ENCODE data around the gene NEK4. TPM values are rescaled to one million over a fixed set of nuclear protein-coding genes. Genes with fewer than 3 reads are reported as not detected.

Gene NEK4
- 55.1 TPM for total RNA-seq

GRCh38 chr3:52770496-52771333, at the start of gene NEK4:
Gene NEK4 (minus strand): TSS chr3:52770940. CDS start chr3:52770746, 194 bp downstream.

GRCh38 chr3:52794612-52795099, 23.9 kb upstream of the NEK4 start, which contains the start of gene ITIH3:
Gene ITIH3 (plus strand): TSS chr3:52794796. CDS start chr3:52794804, 8 bp downstream.

GRCh38 chr3:52777127-52777958, 6.6 kb upstream of the NEK4 start, which contains the start of gene ITIH1:
Gene ITIH1 (plus strand): TSS chr3:52777599. CDS start chr3:52777616, 17 bp downstream.

GRCh38 chr3:52705688-52706686, 64.8 kb downstream of the NEK4 start, which contains the start of the genes GLT8D1 and SPCS1:
Gene GLT8D1 (minus strand): TSS chr3:52705791. CDS start chr3:52700460, 5,331 bp downstream.
Gene SPCS1 (plus strand): TSS chr3:52706106. CDS start chr3:52706247, 141 bp downstream.

GRCh38 chr3:52685709-52686691, 84.7 kb downstream of the NEK4 start, which contains the start of the genes GNL3 and PBRM1:
Gene GNL3 (plus strand): TSS chr3:52686032. CDS start chr3:52686093, 61 bp downstream.
Gene PBRM1 (minus strand): TSS chr3:52685913.

Small RNAs within 50 kb of the gene (small RNA-seq; reads per million reads assigned to genes)
- gene AC006254.2 (not detected), gene RF00569 (1,610 reads per million, percentile 99 among the genes with 10 or more reads in this experiment), gene RF01183 (not detected), gene SNORD19 (0.23 reads per million), gene SNORD19B (not detected), gene SNORD69 (4,199 reads per million, percentile 100 among the genes with 10 or more reads in this experiment)

Other genes with a start within 250 kb of the NEK4 start
- gene NT5DC2, start 237.1 kb downstream of the NEK4 start, total RNA-seq = 55.4 TPM
- gene UQCC5, start 234.3 kb downstream of the NEK4 start, total RNA-seq = 4.6 TPM
- gene PBRM1, start 85.0 kb downstream of the NEK4 start, total RNA-seq = 171 TPM
- gene GNL3, start 84.9 kb downstream of the NEK4 start, total RNA-seq = 53.3 TPM
- 74.3 TPM for gene GLT8D1, start 65.1 kb downstream of the NEK4 start, total RNA-seq
- gene SPCS1, start 64.8 kb downstream of the NEK4 start, total RNA-seq = 62.5 TPM
- gene ITIH1, start 6.7 kb upstream of the NEK4 start, total RNA-seq = not detected
- not detected for gene ITIH3, start 23.9 kb upstream of the NEK4 start, total RNA-seq
- 6.0 TPM for gene ITIH4, start 59.7 kb upstream of the NEK4 start, total RNA-seq
- gene MUSTN1, start 64.1 kb upstream of the NEK4 start, total RNA-seq = not detected
- 12.0 TPM for gene STIMATE, start 126.6 kb upstream of the NEK4 start, total RNA-seq